GM12878 (cell line): ENCODE results near the gene BAG5. TPM values are rescaled to one million over a fixed set of nuclear protein-coding genes. Genes with fewer than 3 reads are reported as not detected.

Experiments
- ATAC-seq: fragments of 200-7000 bp; cut with Tn5 transposase; 3 replicates; pipeline ENCODE4 v1.9.1; 2020; ENCODE audit warnings: mild to moderate bottlenecking, moderate library complexity
- BruUV-seq: library from RNA; stranded (reverse); fragments of 400-500 nt; replicated peaks from 2 replicates; lab custom pipeline; 2021; lab: Mats Ljungman, UMichigan
- CTCF ChIA-PET: fragments of 300-600 bp; sonication (Branson Sonifier 250); formaldehyde crosslinking; extraction: SDS; loops from one replicate; lab custom pipeline; 2021; ENCODE audit warnings: inconsistent platforms; lab: Yijun Ruan, JAX
- POLR2A ChIA-PET: fragments of 350-600 bp; formaldehyde crosslinking; extraction: SDS; loops from one replicate; lab custom pipeline; 2021; ENCODE audit warnings: inconsistent platforms; lab: Charles Lee
- RAD21 ChIA-PET: fragments of 300-600 bp; sonication (Branson Sonifier 250); formaldehyde crosslinking; loops from one replicate; lab custom pipeline; 2023; ENCODE audit warnings: antibody characterized with exemption; ENCODE audit not compliant: unreplicated experiment; lab: Charles Lee
- SMC1A ChIA-PET: fragments of 300-600 bp; sonication (Branson Sonifier 250); formaldehyde crosslinking; loops from one replicate; lab custom pipeline; 2023; ENCODE audit not compliant: unreplicated experiment, uncharacterized antibody; lab: Charles Lee
- DNase-seq: peaks from one replicate; pipeline ENCODE4 v3.0.0-alpha.2; 2011; ENCODE audit warnings: low read depth, low spot score
- FAIRE-seq: peaks from 3 replicates; lab custom pipeline; 2011; peaks lifted over from hg19 to GRCh38; lab: Jason Lieb, UNC
- H2AFZ ChIP-seq: 2 replicates; pipeline ENCODE4 v1.6.0; 2011; ENCODE audit warnings: low read depth, low read length, control low read depth; ENCODE audit not compliant: control insufficient read depth
- H3K27ac ChIP-seq: 2 replicates; pipeline ENCODE4 v1.5.1; 2011; ENCODE audit warnings: control low read depth; ENCODE audit not compliant: control insufficient read depth, insufficient read depth
- H3K27me3 ChIP-seq, 2 experiments: replicated peaks in 1 of 2; 2 replicates each; pipeline versions ENCODE4 v1.6.0 to v1.6.1; 2011; ENCODE audit warnings: low read length in 1 of 2; ENCODE audit not compliant: control insufficient read depth in 2 of 2, insufficient read depth in 2 of 2
- H3K36me3 ChIP-seq, 2 experiments: 2 replicates each; pipeline ENCODE4 v1.5.1; 2011; ENCODE audit warnings: low read length in 1 of 2; ENCODE audit not compliant: control insufficient read depth in 2 of 2, insufficient read depth in 2 of 2
- H3K4me1 ChIP-seq: 2 replicates; pipeline ENCODE4 v1.6.1; 2011; ENCODE audit warnings: mild to moderate bottlenecking, low read length, moderate library complexity, mixed read lengths; ENCODE audit not compliant: control insufficient read depth, insufficient read depth
- H3K4me2 ChIP-seq: 2 replicates; pipeline ENCODE4 v1.6.0; 2011; ENCODE audit warnings: control low read depth; ENCODE audit not compliant: control insufficient read depth, insufficient read depth
- H3K4me3 ChIP-seq: fragments of 200-600 bp; sonication (generic); 2 replicates; pipeline ENCODE4 v1.5.1; 2016
- H3K79me2 ChIP-seq: 2 replicates; pipeline ENCODE4 v1.6.0; 2011; ENCODE audit warnings: low read length; ENCODE audit not compliant: control insufficient read depth, insufficient read depth
- H3K9ac ChIP-seq: 2 replicates; pipeline ENCODE4 v1.8.0; 2011; ENCODE audit warnings: low read length, control low read depth, mixed read lengths; ENCODE audit not compliant: control insufficient read depth, insufficient read depth
- H3K9me3 ChIP-seq: replicated peaks from 3 replicates; pipeline ENCODE4 v1.5.1; 2011; ENCODE audit warnings: mild to moderate bottlenecking, low read length; ENCODE audit not compliant: control insufficient read depth, insufficient read depth
- H4K20me1 ChIP-seq: 2 replicates; pipeline ENCODE4 v1.6.0; 2011; ENCODE audit not compliant: control insufficient read depth, insufficient read depth
- IKZF1 ChIP-seq: fragments of 450-650 bp; conservative IDR thresholded peaks from 2 replicates; pipeline ENCODE4 v1.6.1; 2017; ENCODE audit warnings: antibody characterized with exemption, mild to moderate bottlenecking
- NBN ChIP-seq: fragments of 450-650 bp; IDR thresholded peaks from 2 replicates; pipeline ENCODE4 v1.6.1; 2016
- SUZ12 ChIP-seq: fragments of 200-600 bp; sonication (generic); IDR thresholded peaks from one replicate; pipeline ENCODE4 v1.6.1; 2018; ENCODE audit warnings: antibody characterized with exemption, mild to moderate bottlenecking; ENCODE audit not compliant: unreplicated experiment
- ZSCAN29 ChIP-seq: fragments of 450-650 bp; IDR thresholded peaks from 2 replicates; pipeline ENCODE4 v1.6.1; 2017; ENCODE audit warnings: mild to moderate bottlenecking, moderate library complexity
- WGBS: methylation state at CpG from one replicate; pipeline ENCODE4 v1.1.6; 2016; ENCODE audit warnings: low lambda C conversion rate; ENCODE audit not compliant: insufficient replicate concordance, insufficient coverage; ENCODE audit errors: missing lambda C conversion rate; 5-methylcytosine and 5-hydroxymethylcytosine counted together
- in situ Hi-C: fragments of 300-500 bp; cut with MboI; formaldehyde crosslinking; loops from 9 replicates; pipeline ENCODE4 v1.14.3; 2018; ENCODE audit warnings: mixed read lengths
- intact Hi-C: fragments of 100-400 bp; cut with micrococcal nuclease; formaldehyde crosslinking; loops from one replicate; pipeline ENCODE4 v1.14.2; 2022; ENCODE audit not compliant: unreplicated experiment
- polyA plus RNA-seq, 11 experiments: library from polyadenylated mRNA; depleted of rRNA in 4 of 11; unstranded in 6 of 11; stranded (reverse) in 5 of 11; fragments of >200 nt; fragmentation: Nextera tagmentation in 4 of 11; fragmentation: Illumina TruSeq in 1 of 11; extraction: Ambion mirVana in 4 of 11; extraction: Trizol in 1 of 11; gene quantifications; 1 replicate in 1 of 11; 2 replicates in 10 of 11; pipeline versions ENCODE4 v1.2.1 to v1.2.3, GENCODE V29; 2011 to 2016; ENCODE audit warnings: inconsistent platforms in 2 of 11, missing spikeins in 2 of 11, low read depth in 1 of 11
- total RNA-seq, 4 experiments: library from RNA; depleted of rRNA in 3 of 4; stranded (reverse); fragments of >200 nt in 3 of 4; fragmentation: Illumina TruSeq in 1 of 4; extraction: Trizol in 1 of 4; gene quantifications; 2 replicates each; pipeline versions ENCODE4 v1.2.1 to v1.2.3, GENCODE V29; 2013 to 2021
- TF ChIP-seq, protein P1 (sequence below): IDR thresholded peaks from 2 replicates; pipeline ENCODE4 v1.6.1; 2012; ENCODE audit warnings: low read depth, low read length, improper control_type of control experiment
- TF ChIP-seq, protein P2 (sequence below): fragments of 450-650 bp; IDR thresholded peaks from 2 replicates; pipeline ENCODE4 v1.6.1; 2018; ENCODE audit warnings: mild to moderate bottlenecking, low read depth, moderate library complexity; ENCODE audit not compliant: partially characterized antibody

BAG5 gene
- total and polyA plus RNA-seq, 10 of the 15 experiments (the other 5 are each of a cell fraction or from before 2014, with no cell fraction given) = 9.9 to 30.5 (median 20.1) TPM

DNA sequence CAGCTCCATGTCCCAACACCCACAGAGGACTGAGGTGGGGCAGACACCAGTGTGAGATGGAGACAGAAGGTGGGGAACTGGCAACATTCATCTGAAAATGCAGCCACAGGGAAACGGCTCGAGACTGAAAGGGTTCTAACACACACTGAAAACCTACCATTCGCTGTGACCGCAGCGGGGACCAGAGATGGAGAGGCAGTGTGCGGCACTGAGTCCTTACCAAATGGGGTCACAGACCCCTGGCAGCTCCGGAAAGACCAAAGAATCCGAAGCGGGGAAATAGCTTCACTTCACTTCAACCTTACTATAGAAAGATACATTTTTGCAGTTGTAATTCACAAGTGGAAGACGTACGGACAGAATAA, 9.6 kb downstream of the BAG5 start:
- in situ Hi-C loops (no loop called here), intact Hi-C loops (no loop called here)
- Histone ChIP-seq H3K27ac (no peak overlapping the region), H3K4me2 (no peak overlapping the region), H3K9ac (no peak overlapping the region), H4K20me1 (no peaks in the 10 kb centered on the region), H3K27me3 (no peaks in the 10 kb centered on the region), H3K36me3 (no peaks in the 10 kb centered on the region)
- ChIA-PET CTCF (no interaction called here), RAD21 (interaction anchor here (1.0 kb wide), 1 partner anchor 34 kb away, joined by 4 read pairs; no protein-coding TSS in a partner anchor), SMC1A (interaction anchor here (1.5 kb wide), 1 partner anchor 34 kb away, joined by 4 read pairs; no protein-coding TSS in a partner anchor)
- DNase-seq = no peak
- BruUV-seq = no TSS peak
- TF ChIP-seq SUZ12 (no peak), IKZF1 (no peak), ZSCAN29 (no peak), NBN (no peak)
- TF ChIP-seq, protein P1, sequence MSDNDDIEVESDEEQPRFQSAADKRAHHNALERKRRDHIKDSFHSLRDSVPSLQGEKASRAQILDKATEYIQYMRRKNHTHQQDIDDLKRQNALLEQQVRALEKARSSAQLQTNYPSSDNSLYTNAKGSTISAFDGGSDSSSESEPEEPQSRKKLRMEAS = no peak
- TF ChIP-seq, protein P2, sequence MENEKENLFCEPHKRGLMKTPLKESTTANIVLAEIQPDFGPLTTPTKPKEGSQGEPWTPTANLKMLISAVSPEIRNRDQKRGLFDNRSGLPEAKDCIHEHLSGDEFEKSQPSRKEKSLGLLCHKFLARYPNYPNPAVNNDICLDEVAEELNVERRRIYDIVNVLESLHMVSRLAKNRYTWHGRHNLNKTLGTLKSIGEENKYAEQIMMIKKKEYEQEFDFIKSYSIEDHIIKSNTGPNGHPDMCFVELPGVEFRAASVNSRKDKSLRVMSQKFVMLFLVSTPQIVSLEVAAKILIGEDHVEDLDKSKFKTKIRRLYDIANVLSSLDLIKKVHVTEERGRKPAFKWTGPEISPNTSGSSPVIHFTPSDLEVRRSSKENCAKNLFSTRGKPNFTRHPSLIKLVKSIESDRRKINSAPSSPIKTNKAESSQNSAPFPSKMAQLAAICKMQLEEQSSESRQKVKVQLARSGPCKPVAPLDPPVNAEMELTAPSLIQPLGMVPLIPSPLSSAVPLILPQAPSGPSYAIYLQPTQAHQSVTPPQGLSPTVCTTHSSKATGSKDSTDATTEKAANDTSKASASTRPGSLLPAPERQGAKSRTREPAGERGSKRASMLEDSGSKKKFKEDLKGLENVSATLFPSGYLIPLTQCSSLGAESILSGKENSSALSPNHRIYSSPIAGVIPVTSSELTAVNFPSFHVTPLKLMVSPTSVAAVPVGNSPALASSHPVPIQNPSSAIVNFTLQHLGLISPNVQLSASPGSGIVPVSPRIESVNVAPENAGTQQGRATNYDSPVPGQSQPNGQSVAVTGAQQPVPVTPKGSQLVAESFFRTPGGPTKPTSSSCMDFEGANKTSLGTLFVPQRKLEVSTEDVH = no peak
- TF ChIP-seq, all 136 proteins: peak for 0
- POLR2A ChIA-PET = no interaction called here
- H3K9me3 ChIP-seq = no peaks in the 10 kb centered on the region
- no peak overlapping the region for H2AFZ ChIP-seq
- H3K4me3 ChIP-seq = no peak overlapping the region
- FAIRE-seq (no peak), ATAC-seq (no peak)
- 90% methylated on average over 11 of the region's 11 CpGs for WGBS
- H3K79me2 ChIP-seq = no peaks in the 10 kb centered on the region
- H3K4me1 ChIP-seq = no peaks in the 10 kb centered on the region
